ENCODE results near the gene NPC1L1. TPM values are rescaled to one million over a fixed set of nuclear protein-coding genes. Genes with fewer than 3 reads are reported as not detected.
A peak's percentile ranks its signal among the peaks of the same experiment; 100 is the strongest.

The NPC1L1 gene
- total and polyA plus RNA-seq, 4 experiments from 2014 or later, result 0.19 to 0.23 TPM; not detected in 2

DNA sequence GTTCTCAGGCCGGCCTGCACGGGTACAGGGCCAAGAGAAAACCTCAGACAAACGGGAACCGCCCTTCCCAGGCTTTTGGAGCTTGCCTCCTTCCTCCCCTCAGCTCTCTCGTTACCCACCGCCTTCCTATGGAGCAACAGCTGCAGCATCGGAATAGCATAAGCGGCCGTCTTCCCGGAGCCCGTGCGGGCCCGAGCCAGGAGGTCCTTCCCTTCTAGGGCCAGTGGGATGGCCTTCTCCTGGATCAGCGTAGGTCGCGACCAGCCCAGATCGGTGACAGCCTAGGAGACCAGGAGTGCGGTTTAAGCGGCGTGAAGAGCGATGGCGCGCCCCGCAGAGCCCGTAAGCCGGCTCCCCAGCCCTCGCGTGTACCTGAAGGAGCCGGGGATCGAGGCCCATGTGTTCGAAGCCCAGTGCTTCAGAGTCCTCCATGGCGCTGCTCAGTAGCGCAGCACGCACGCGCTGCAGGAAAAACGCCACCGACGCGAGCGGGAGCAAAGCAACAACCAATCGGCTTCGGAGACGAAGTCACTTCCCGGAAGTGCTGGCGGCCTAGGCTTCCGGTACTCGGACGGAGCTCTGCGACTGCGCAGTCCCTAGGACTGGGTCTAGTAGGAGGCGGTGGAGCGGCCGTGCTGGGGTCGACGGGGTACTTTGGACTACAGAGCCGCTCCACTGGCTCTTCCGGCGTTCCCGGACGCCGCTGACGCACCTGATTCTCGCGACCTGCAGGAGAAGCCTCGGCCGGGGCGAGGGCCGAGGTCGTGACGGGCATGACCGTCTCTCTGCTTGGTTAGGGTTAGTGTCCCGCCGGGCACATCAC lies 32.5 kb upstream of the NPC1L1 start, which contains the start of gene DDX56:
Gene DDX56 (minus strand): TSS at position 445 of the 823 bp plus-strand sequence. CDS start 13 bp downstream, at position 432.
- Mint-ChIP-seq H3K27me3 (no peaks in the 10 kb centered on the region), H3K27ac (peak within 1 kb of the TSS; percentile 97 to 99 (median 99)), H3K9me3 (no peaks in the 10 kb centered on the region), H3K4me1 (peaks cover 26 to 41% (median 34%) of the 10 kb centered on the region in 4 donors), H3K4me3 (peak within 1 kb of the TSS; percentile 94 to 99 (median 96)), H3K36me3 (peaks cover 33 to 74% of the 10 kb centered on the region in 2 donors)
- Histone ChIP-seq H3K27me3 (ENCODE audit: insufficient read depth, low read length) (no peaks in the 10 kb centered on the region), H3K4me3 (ENCODE audit: low read length in 2 of 2) (peak within 1 kb of the TSS; percentile 93), H3K4me1 (ENCODE audit: insufficient read depth, low read length) (peaks cover 30% of the 10 kb centered on the region), H3K9me3 (ENCODE audit: control insufficient read depth in 1 of 2, low read length in 2 of 2) (no peaks in the 10 kb centered on the region), H3K27ac (ENCODE audit: low read depth, low read length) (peak within 1 kb of the TSS; percentile 94), H3K36me3 (ENCODE audit: insufficient read depth, low read length) (peaks cover 48% of the 10 kb centered on the region)
- intact Hi-C loops (cut with micrococcal nuclease), result loop anchor here (1.0 to 5.0 kb wide), 6 partner anchors 9 to 491 kb away; partner anchors contain the start of genes NUDCD3, OGDH, POLM and PPIA
- ChIA-PET CTCF (ENCODE audit: partially characterized antibody) (interaction anchor here (1.0 to 5.4 kb wide), 7 partner anchors 9 to 313 kb away, joined by 3 to 36 read pairs (median 4); partner anchors contain the start of gene TMED4), POLR2A (ENCODE audit: partially characterized antibody) (interaction anchor here (0.6 to 5.8 kb wide), 22 partner anchors 8 to 537 kb away, joined by 3 to 67 read pairs (median 6); partner anchors contain the start of genes DBNL, H2AZ2, NUDCD3 and OGDH)
- DNase-seq, result peak; percentile 87 to 93 (median 88)

DNA sequence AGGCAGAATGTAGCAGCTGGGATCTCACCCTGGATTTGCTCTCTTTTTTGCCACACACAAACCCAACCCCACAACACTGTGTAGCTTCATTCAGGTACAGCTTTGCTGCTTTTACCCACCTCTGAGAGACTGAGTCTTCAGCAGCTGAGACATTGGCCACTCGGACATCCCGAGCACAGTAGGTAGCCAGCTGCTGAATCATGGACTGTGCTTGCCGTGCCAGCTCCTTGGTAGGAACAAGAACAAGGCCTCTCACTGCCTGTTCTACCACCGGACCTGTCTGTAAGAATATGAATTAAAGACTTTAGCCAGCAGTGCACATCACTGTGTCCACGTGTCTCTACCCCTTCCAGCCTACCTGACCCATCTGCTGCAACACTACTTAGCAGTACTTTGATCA lies 31.6 kb upstream of the NPC1L1 start:
- Mint-ChIP-seq H3K9me3 (no peaks in the 10 kb centered on the region), H3K4me1 (peaks cover 26 to 41% (median 34%) of the 10 kb centered on the region in 4 donors), H3K36me3 (peaks cover 35 to 72% of the 10 kb centered on the region in 2 donors), H3K27ac (peak overlapping the region; percentile 97 to 99 (median 99)), H3K4me3 (peak overlapping the region; percentile 94 to 99 (median 96)), H3K27me3 (no peaks in the 10 kb centered on the region)
- DNase-seq, result no peak
- intact Hi-C loops (cut with micrococcal nuclease), result loop anchor here (2.0 to 5.0 kb wide), 3 partner anchors 35 to 490 kb away; partner anchors contain the start of genes OGDH, POLM and ZMIZ2
- ChIA-PET POLR2A (ENCODE audit: partially characterized antibody) (interaction anchor here (1.0 to 5.8 kb wide), 14 partner anchors 7 to 538 kb away, joined by 3 to 67 read pairs (median 14); partner anchors contain the start of genes DBNL, H2AZ2, NUDCD3 and OGDH), CTCF (ENCODE audit: partially characterized antibody) (interaction anchor here (0.9 to 5.4 kb wide), 8 partner anchors 8 to 314 kb away, joined by 3 to 36 read pairs (median 4); partner anchors contain the start of gene NUDCD3)
- peak overlapping the region; percentile 93 for H3K4me3 ChIP-seq (ENCODE audit: low read length in 2 of 2)
- peak overlapping the region; percentile 94 for H3K27ac ChIP-seq (ENCODE audit: low read depth, low read length)
- no peaks in the 10 kb centered on the region for H3K27me3 ChIP-seq (ENCODE audit: insufficient read depth, low read length)
- peaks cover 51% of the 10 kb centered on the region for H3K36me3 ChIP-seq (ENCODE audit: insufficient read depth, low read length)
- H3K9me3 ChIP-seq (ENCODE audit: control insufficient read depth in 1 of 2, low read length in 2 of 2), result no peaks in the 10 kb centered on the region
- peaks cover 31% of the 10 kb centered on the region for H3K4me1 ChIP-seq (ENCODE audit: insufficient read depth, low read length)

DNA sequence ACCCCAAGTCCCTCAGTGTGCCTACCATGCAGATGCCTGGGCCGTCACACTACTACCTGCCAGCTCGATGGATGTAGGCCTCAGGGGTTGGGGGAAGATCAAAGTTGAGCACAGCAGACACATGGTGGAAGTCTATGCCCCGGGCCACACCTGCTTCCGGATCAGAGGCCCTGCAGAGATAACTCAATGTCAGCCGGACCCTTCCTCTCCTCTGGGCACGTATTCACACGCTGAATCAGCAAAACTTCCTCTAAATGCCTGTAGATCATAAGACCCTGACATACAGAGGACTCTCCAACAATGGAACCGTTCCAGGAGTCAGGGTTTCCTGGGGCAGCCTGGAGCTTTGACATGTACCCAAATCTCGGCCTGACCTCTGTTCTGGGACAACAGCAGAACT lies 28.8 kb upstream of the NPC1L1 start:
- Mint-ChIP-seq H3K4me3 (no peak overlapping the region), H3K36me3 (peaks cover 49 to 88% of the 10 kb centered on the region in 2 donors), H3K27me3 (no peaks in the 10 kb centered on the region), H3K27ac (peak overlapping the region in 2 of 7 donors; percentile 35 to 48), H3K9me3 (no peaks in the 10 kb centered on the region), H3K4me1 (peaks cover 20 to 39% (median 31%) of the 10 kb centered on the region in 4 donors)
- peaks cover 37% of the 10 kb centered on the region for H3K4me1 ChIP-seq (ENCODE audit: insufficient read depth, low read length)
- H3K4me3 ChIP-seq (ENCODE audit: low read length in 2 of 2), result no peak overlapping the region
- peaks cover 68% of the 10 kb centered on the region for H3K36me3 ChIP-seq (ENCODE audit: insufficient read depth, low read length)
- no peaks in the 10 kb centered on the region for H3K9me3 ChIP-seq (ENCODE audit: control insufficient read depth in 1 of 2, low read length in 2 of 2)
- no peak for DNase-seq
- CTCF ChIA-PET (ENCODE audit: partially characterized antibody), result no interaction called here
- H3K27me3 ChIP-seq (ENCODE audit: insufficient read depth, low read length), result no peaks in the 10 kb centered on the region
- no peak overlapping the region for H3K27ac ChIP-seq (ENCODE audit: low read depth, low read length)
- POLR2A ChIA-PET (ENCODE audit: partially characterized antibody), result interaction anchor here (1.0 to 5.8 kb wide), 3 partner anchors 8 to 69 kb away, joined by 3 to 67 read pairs (median 3); partner anchors contain the start of gene TMED4
- intact Hi-C loops (cut with micrococcal nuclease), result loop anchor here (5.0 kb wide), 2 partner anchors 37 to 488 kb away; partner anchors contain the start of genes OGDH and POLM

DNA sequence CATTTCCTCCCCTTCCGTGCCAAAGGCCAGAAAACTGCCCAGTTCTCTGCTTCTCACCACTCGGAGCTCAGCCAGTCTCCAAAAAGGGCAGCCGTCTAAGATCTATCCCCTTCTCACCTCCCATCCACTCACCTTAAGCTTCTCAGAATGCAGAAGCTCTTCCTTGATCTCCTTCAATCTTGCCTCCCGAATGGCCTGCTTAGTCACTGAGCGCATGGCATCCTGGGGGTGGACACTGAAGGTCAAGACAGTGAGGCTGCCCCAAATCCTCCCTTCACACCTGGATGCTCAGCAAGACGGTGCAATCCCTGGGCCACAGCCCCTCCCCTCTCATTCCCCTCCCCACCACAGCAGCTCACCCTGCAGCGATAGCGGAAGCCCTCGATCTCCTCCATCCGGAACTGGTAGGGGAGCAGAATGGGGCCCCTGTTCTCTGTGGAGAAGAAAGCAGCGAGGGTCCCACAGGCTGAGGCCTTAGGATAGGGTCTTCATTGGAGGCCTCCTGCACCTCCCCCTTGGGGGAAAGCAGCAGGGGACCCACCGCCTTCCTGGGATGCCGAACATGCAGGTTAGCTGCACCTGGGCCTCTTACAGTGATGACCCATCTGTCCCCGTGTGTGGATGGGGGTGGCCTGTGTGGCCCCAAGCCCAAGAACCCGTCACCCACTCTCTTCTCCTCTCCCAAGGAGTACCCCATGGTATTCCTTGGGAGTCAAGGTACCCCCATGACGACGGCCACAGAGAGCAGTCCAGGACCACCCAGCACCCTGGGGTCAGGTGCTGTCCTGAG lies 27.8 kb upstream of the NPC1L1 start:
- Histone ChIP-seq H3K4me1 (ENCODE audit: insufficient read depth, low read length) (peaks cover 30% of the 10 kb centered on the region), H3K4me3 (ENCODE audit: low read length in 2 of 2) (no peak overlapping the region), H3K36me3 (ENCODE audit: insufficient read depth, low read length) (peaks cover 70% of the 10 kb centered on the region), H3K27ac (ENCODE audit: low read depth, low read length) (no peak overlapping the region), H3K27me3 (ENCODE audit: insufficient read depth, low read length) (no peaks in the 10 kb centered on the region), H3K9me3 (ENCODE audit: control insufficient read depth in 1 of 2, low read length in 2 of 2) (no peaks in the 10 kb centered on the region)
- Mint-ChIP-seq H3K4me1 (peaks cover 12 to 30% (median 22%) of the 10 kb centered on the region in 4 donors), H3K27ac (peak overlapping the region in 4 of 7 donors; percentile 22 to 65 (median 42)), H3K4me3 (no peak overlapping the region), H3K27me3 (no peaks in the 10 kb centered on the region), H3K36me3 (peaks cover 53 to 88% of the 10 kb centered on the region in 2 donors), H3K9me3 (no peaks in the 10 kb centered on the region)
- ChIA-PET POLR2A (ENCODE audit: partially characterized antibody) (interaction anchor here (0.5 to 5.8 kb wide), 8 partner anchors 9 to 430 kb away, joined by 3 to 67 read pairs (median 3); partner anchors contain the start of genes NUDCD3, PURB and TMED4), CTCF (ENCODE audit: partially characterized antibody) (interaction anchor here (1.2 to 5.1 kb wide), 2 partner anchors 12 to 548 kb away, joined by 3 to 32 read pairs; partner anchors contain the start of gene TMED4)
- DNase-seq, result no peak
- intact Hi-C loops (cut with micrococcal nuclease), result no loop called here

DNA sequence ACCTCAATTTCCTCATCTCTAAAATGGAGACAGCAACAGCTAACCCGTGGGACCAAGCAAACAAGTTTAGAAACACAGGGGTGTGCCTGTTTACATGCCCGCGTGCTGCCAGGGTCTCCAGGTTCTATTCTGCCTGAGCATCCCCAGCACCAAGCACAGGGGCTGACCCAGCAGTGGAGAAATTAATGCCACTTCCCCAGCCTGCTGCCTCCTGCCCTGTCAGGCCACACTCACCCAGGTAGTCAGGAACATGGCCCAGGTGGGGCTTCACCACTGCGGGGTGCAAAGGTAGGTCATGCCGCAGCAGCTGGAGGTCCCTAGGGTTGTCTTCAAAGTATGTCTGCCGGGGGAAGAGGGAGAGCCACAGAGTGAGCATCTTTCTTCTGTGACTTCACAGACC lies 26.8 kb upstream of the NPC1L1 start:
- no peak for DNase-seq
- no peak overlapping the region for H3K4me3 ChIP-seq (ENCODE audit: low read length in 2 of 2)
- no peaks in the 10 kb centered on the region for H3K27me3 Mint-ChIP-seq
- peaks cover 53 to 81% of the 10 kb centered on the region in 2 donors for H3K36me3 Mint-ChIP-seq
- peak overlapping the region in 2 of 7 donors; percentile 66 to 78 for H3K27ac Mint-ChIP-seq
- H3K4me1 Mint-ChIP-seq, result peaks cover 8 to 19% (median 15%) of the 10 kb centered on the region in 4 donors
- peaks cover 22% of the 10 kb centered on the region for H3K4me1 ChIP-seq (ENCODE audit: insufficient read depth, low read length)
- ChIA-PET POLR2A (ENCODE audit: partially characterized antibody) (interaction anchor here (1.0 to 1.4 kb wide), 4 partner anchors 9 to 78 kb away, joined by 3 to 4 read pairs (median 3); partner anchors contain the start of gene NUDCD3), CTCF (ENCODE audit: partially characterized antibody) (interaction anchor here (0.8 to 5.1 kb wide), 3 partner anchors 13 to 547 kb away, joined by 3 to 32 read pairs (median 3); partner anchors contain the start of gene TMED4)
- H3K27me3 ChIP-seq (ENCODE audit: insufficient read depth, low read length), result no peaks in the 10 kb centered on the region
- H3K9me3 ChIP-seq (ENCODE audit: control insufficient read depth in 1 of 2, low read length in 2 of 2), result no peaks in the 10 kb centered on the region
- no peak overlapping the region for H3K27ac ChIP-seq (ENCODE audit: low read depth, low read length)
- H3K4me3 Mint-ChIP-seq, result no peak overlapping the region
- no peaks in the 10 kb centered on the region for H3K9me3 Mint-ChIP-seq
- peaks cover 70% of the 10 kb centered on the region for H3K36me3 ChIP-seq (ENCODE audit: insufficient read depth, low read length)
- intact Hi-C loops (cut with micrococcal nuclease), result no loop called here

DNA sequence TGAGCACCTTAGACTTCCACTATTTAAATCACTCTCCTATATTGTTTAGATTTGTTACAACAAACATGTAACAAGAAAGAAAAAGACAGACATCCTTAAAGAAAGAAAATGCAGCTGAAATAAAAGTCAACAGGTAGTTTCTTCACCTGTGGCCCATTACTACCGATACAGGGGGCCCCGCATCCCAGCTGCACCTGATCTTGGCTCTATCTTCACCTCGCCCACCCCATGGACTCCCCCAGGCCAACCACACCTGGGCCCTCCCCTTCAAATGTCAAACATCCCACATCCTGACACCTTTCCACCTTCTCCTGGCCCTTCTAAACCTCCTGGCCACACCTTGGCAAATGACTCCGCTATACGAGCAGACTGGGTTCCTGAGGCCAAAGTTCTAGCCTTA lies 25.6 kb upstream of the NPC1L1 start:
- Histone ChIP-seq H3K9me3 (ENCODE audit: control insufficient read depth in 1 of 2, low read length in 2 of 2) (no peaks in the 10 kb centered on the region), H3K4me3 (ENCODE audit: low read length in 2 of 2) (no peak overlapping the region), H3K27ac (ENCODE audit: low read depth, low read length) (no peak overlapping the region), H3K4me1 (ENCODE audit: insufficient read depth, low read length) (peaks cover 10% of the 10 kb centered on the region), H3K36me3 (ENCODE audit: insufficient read depth, low read length) (peaks cover 58% of the 10 kb centered on the region), H3K27me3 (ENCODE audit: insufficient read depth, low read length) (no peaks in the 10 kb centered on the region)
- Mint-ChIP-seq H3K4me1 (peaks cover 1 to 11% (median 7%) of the 10 kb centered on the region in 4 donors), H3K4me3 (no peak overlapping the region), H3K27ac (peak overlapping the region in 3 of 7 donors; percentile 4 to 79 (median 33)), H3K9me3 (no peaks in the 10 kb centered on the region), H3K27me3 (no peaks in the 10 kb centered on the region), H3K36me3 (peaks cover 46 to 70% of the 10 kb centered on the region in 2 donors)
- CTCF ChIA-PET (ENCODE audit: partially characterized antibody), result interaction anchor here (0.6 to 5.1 kb wide), 8 partner anchors 15 to 547 kb away, joined by 3 to 32 read pairs (median 5); partner anchors contain the start of genes DBNL and TMED4
- POLR2A ChIA-PET (ENCODE audit: partially characterized antibody), result interaction anchor here (4.2 kb wide), 1 partner anchor 15 kb away, joined by 24 read pairs; the partner anchor contains the start of gene TMED4
- DNase-seq, result no peak
- intact Hi-C loops (cut with micrococcal nuclease), result no loop called here

Data from CD4-positive, alpha-beta memory T cell (primary cell).